ENCODE measurements around the gene TFAM. TPM values are rescaled to one million over a fixed set of nuclear protein-coding genes. Genes with fewer than 3 reads are reported as not detected.

Gene TFAM
- total and polyA plus RNA-seq, 2 of the 8 experiments (the other 6 are each of a cell fraction or from before 2014, with no cell fraction given), result 29.3 to 97.3 TPM

DNA sequence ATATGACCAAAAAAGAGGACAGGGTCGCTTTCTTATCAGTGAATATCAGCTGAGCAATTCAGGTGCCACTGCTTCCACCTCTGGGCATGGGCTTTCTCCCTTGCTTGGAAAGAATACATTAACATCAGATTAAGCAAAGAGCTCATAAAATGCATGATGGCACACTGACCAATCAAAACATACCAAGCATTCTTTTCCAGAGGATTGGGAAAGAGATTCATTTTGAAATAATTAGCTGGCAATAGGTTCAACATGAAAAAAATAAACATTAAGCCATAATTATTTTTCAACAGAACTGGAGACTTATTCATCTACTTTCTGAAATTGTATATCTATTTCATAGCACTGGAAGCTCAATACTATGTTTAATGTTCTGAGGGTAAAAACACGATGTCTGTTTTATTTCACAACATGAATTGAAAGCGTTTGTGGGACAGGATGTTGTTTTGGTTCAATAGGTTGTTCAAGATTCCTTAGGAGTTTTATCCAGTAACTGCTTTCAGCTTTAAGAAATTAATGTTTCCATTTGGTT lies 53.2 kb downstream of the TFAM start (continued):
- TF ChIP-seq, protein P1, sequence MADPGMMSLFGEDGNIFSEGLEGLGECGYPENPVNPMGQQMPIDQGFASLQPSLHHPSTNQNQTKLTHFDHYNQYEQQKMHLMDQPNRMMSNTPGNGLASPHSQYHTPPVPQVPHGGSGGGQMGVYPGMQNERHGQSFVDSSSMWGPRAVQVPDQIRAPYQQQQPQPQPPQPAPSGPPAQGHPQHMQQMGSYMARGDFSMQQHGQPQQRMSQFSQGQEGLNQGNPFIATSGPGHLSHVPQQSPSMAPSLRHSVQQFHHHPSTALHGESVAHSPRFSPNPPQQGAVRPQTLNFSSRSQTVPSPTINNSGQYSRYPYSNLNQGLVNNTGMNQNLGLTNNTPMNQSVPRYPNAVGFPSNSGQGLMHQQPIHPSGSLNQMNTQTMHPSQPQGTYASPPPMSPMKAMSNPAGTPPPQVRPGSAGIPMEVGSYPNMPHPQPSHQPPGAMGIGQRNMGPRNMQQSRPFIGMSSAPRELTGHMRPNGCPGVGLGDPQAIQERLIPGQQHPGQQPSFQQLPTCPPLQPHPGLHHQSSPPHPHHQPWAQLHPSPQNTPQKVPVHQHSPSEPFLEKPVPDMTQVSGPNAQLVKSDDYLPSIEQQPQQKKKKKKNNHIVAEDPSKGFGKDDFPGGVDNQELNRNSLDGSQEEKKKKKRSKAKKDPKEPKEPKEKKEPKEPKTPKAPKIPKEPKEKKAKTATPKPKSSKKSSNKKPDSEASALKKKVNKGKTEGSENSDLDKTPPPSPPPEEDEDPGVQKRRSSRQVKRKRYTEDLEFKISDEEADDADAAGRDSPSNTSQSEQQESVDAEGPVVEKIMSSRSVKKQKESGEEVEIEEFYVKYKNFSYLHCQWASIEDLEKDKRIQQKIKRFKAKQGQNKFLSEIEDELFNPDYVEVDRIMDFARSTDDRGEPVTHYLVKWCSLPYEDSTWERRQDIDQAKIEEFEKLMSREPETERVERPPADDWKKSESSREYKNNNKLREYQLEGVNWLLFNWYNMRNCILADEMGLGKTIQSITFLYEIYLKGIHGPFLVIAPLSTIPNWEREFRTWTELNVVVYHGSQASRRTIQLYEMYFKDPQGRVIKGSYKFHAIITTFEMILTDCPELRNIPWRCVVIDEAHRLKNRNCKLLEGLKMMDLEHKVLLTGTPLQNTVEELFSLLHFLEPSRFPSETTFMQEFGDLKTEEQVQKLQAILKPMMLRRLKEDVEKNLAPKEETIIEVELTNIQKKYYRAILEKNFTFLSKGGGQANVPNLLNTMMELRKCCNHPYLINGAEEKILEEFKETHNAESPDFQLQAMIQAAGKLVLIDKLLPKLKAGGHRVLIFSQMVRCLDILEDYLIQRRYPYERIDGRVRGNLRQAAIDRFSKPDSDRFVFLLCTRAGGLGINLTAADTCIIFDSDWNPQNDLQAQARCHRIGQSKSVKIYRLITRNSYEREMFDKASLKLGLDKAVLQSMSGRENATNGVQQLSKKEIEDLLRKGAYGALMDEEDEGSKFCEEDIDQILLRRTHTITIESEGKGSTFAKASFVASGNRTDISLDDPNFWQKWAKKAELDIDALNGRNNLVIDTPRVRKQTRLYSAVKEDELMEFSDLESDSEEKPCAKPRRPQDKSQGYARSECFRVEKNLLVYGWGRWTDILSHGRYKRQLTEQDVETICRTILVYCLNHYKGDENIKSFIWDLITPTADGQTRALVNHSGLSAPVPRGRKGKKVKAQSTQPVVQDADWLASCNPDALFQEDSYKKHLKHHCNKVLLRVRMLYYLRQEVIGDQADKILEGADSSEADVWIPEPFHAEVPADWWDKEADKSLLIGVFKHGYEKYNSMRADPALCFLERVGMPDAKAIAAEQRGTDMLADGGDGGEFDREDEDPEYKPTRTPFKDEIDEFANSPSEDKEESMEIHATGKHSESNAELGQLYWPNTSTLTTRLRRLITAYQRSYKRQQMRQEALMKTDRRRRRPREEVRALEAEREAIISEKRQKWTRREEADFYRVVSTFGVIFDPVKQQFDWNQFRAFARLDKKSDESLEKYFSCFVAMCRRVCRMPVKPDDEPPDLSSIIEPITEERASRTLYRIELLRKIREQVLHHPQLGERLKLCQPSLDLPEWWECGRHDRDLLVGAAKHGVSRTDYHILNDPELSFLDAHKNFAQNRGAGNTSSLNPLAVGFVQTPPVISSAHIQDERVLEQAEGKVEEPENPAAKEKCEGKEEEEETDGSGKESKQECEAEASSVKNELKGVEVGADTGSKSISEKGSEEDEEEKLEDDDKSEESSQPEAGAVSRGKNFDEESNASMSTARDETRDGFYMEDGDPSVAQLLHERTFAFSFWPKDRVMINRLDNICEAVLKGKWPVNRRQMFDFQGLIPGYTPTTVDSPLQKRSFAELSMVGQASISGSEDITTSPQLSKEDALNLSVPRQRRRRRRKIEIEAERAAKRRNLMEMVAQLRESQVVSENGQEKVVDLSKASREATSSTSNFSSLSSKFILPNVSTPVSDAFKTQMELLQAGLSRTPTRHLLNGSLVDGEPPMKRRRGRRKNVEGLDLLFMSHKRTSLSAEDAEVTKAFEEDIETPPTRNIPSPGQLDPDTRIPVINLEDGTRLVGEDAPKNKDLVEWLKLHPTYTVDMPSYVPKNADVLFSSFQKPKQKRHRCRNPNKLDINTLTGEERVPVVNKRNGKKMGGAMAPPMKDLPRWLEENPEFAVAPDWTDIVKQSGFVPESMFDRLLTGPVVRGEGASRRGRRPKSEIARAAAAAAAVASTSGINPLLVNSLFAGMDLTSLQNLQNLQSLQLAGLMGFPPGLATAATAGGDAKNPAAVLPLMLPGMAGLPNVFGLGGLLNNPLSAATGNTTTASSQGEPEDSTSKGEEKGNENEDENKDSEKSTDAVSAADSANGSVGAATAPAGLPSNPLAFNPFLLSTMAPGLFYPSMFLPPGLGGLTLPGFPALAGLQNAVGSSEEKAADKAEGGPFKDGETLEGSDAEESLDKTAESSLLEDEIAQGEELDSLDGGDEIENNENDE (IDR thresholded peaks at IDR 0.05; ENCODE audit: insufficient replicate concordance, low read length), result no peak
- TF ChIP-seq RFX5 (IDR thresholded peaks at IDR 0.05; ENCODE audit: borderline replicate concordance, low read depth, low read length) (no peak), TAF7 (optimal IDR thresholded peaks at IDR 0.05; ENCODE audit: borderline replicate concordance, low read depth, low read length) (no peak), RBBP5 (IDR thresholded peaks at IDR 0.05; ENCODE audit: borderline replicate concordance, low read depth, low read length) (no peak), MAX (IDR thresholded peaks at IDR 0.05) (no peak), ASH2L (IDR thresholded peaks at IDR 0.05; ENCODE audit: low read length) (no peak), HDAC2 (IDR thresholded peaks at IDR 0.05; ENCODE audit: borderline replicate concordance in 1 of 2, low read depth in 2 of 2, low read length in 2 of 2) (no peak), TAF1 (IDR thresholded peaks at IDR 0.05; ENCODE audit: low read depth, low read length) (no peak), NANOG (IDR thresholded peaks at IDR 0.05; ENCODE audit: insufficient read depth, low read depth, low read length, poor library complexity, severe bottlenecking) (no peak), HDAC6 (IDR thresholded peaks at IDR 0.05; ENCODE audit: low read depth, low read length) (no peak), TCF12 (IDR thresholded peaks at IDR 0.05; ENCODE audit: low read depth, low read length) (no peak)

Data from H1 (cell line).